MM.1S (cell line): ENCODE results near the gene TSPAN3.

Experiments used
- DNase-seq: peaks from one replicate; pipeline ENCODE4 v3.0.0-alpha.2; 2015
- H2AFZ ChIP-seq: fragments of 300-600 bp; sonication (generic); 2 replicates; pipeline ENCODE4 v1.6.0; 2016; ENCODE audit warnings: antibody characterized with exemption, low read length
- H3F3A ChIP-seq: fragments of 300-600 bp; sonication (generic); 2 replicates; pipeline ENCODE4 v1.6.1; 2016; ENCODE audit warnings: mild to moderate bottlenecking, antibody characterized with exemption, low read length, moderate library complexity, mixed read lengths; ENCODE audit not compliant: insufficient read depth
- H3K27ac ChIP-seq: fragments of 300-600 bp; sonication (generic); 2 replicates; pipeline ENCODE4 v1.5.1; 2016; ENCODE audit warnings: mild to moderate bottlenecking, low read length
- H3K27me3 ChIP-seq: fragments of 300-600 bp; sonication (generic); replicated peaks from 2 replicates; pipeline ENCODE4 v1.6.0; 2016; ENCODE audit warnings: low read length; ENCODE audit not compliant: insufficient read depth
- H3K36me3 ChIP-seq: fragments of 300-600 bp; sonication (generic); replicated peaks from 2 replicates; pipeline ENCODE4 v1.6.1; 2016; ENCODE audit warnings: mild to moderate bottlenecking, low read length, mixed read lengths; ENCODE audit not compliant: insufficient read depth
- H3K4me1 ChIP-seq: fragments of 300-600 bp; sonication (generic); 2 replicates; pipeline ENCODE4 v1.6.1; 2016; ENCODE audit warnings: low read length, mixed read lengths
- H3K4me2 ChIP-seq: fragments of 300-600 bp; sonication (generic); 2 replicates; pipeline ENCODE4 v1.6.0; 2016; ENCODE audit warnings: low read depth, low read length
- H3K4me3 ChIP-seq: fragments of 300-600 bp; sonication (generic); 2 replicates; pipeline ENCODE4 v1.5.1; 2016; ENCODE audit warnings: low read length, mixed read lengths
- H3K79me2 ChIP-seq: fragments of 300-600 bp; sonication (generic); 2 replicates; pipeline ENCODE4 v1.6.1; 2016; ENCODE audit warnings: mixed run types, low read length, mixed read lengths
- H3K9ac ChIP-seq: fragments of 300-600 bp; sonication (generic); 2 replicates; pipeline ENCODE4 v1.6.1; 2016; ENCODE audit warnings: low read length, mixed read lengths
- H3K9me2 ChIP-seq: fragments of 300-600 bp; sonication (generic); replicated peaks from 2 replicates; pipeline ENCODE4 v1.6.1; 2016; ENCODE audit warnings: mild to moderate bottlenecking, low read length, mixed read lengths; ENCODE audit not compliant: insufficient read depth
- H3K9me3 ChIP-seq: fragments of 300-600 bp; sonication (generic); replicated peaks from 2 replicates; pipeline ENCODE4 v1.6.1; 2016; ENCODE audit warnings: mild to moderate bottlenecking, low read length, mixed read lengths; ENCODE audit not compliant: insufficient read depth
- H4K20me1 ChIP-seq: fragments of 300-600 bp; sonication (generic); 2 replicates; pipeline ENCODE4 v1.6.1; 2016; ENCODE audit warnings: mild to moderate bottlenecking, low read length, moderate library complexity, mixed read lengths; ENCODE audit not compliant: insufficient read depth
- CTCF ChIP-seq: fragments of 300-600 bp; sonication (generic); IDR thresholded peaks from 2 replicates; pipeline ENCODE4 v1.5.1; 2016; ENCODE audit warnings: antibody characterized with exemption, low read length, mixed read lengths
- EZH2 ChIP-seq: fragments of 300-600 bp; sonication (generic); optimal IDR thresholded peaks from 2 replicates; pipeline ENCODE3; 2017; ENCODE audit warnings: low read depth, mild to moderate bottlenecking, antibody characterized with exemption, low read length, mixed read lengths
- EZH2phosphoT487 ChIP-seq: fragments of 300-600 bp; sonication (generic); IDR thresholded peaks from 2 replicates; pipeline ENCODE4 v1.6.1; 2018; ENCODE audit warnings: antibody characterized with exemption, low read length

Gene TSPAN3

GRCh38 chr15:77097921-77098320, 27.0 kb upstream of the TSPAN3 start:
- Histone ChIP-seq H3K27me3 (no peaks in the 10 kb centered on the region), H3K27ac (no peak overlapping the region), H3F3A (no peaks in the 10 kb centered on the region), H3K9ac (no peak overlapping the region), H3K9me3 (no peaks in the 10 kb centered on the region), H3K4me2 (no peak overlapping the region), H3K4me3 (no peak overlapping the region), H3K79me2 (no peaks in the 10 kb centered on the region), H2AFZ (no peak overlapping the region), H3K9me2 (no peaks in the 10 kb centered on the region), H3K4me1 (no peaks in the 10 kb centered on the region), H3K36me3 (no peaks in the 10 kb centered on the region), H4K20me1 (no peaks in the 10 kb centered on the region)
- TF ChIP-seq EZH2phosphoT487 (no peak), EZH2 (no peak), CTCF (no peak)
- DNase-seq: no peak

GRCh38 chr15:77097248-77097721, 26.4 kb upstream of the TSPAN3 start:
- no peak for DNase-seq
- Histone ChIP-seq H2AFZ (no peak overlapping the region), H3K27me3 (no peaks in the 10 kb centered on the region), H3K4me2 (no peak overlapping the region), H3K9me3 (no peaks in the 10 kb centered on the region), H3K27ac (no peak overlapping the region), H4K20me1 (no peaks in the 10 kb centered on the region), H3K9ac (no peak overlapping the region), H3K9me2 (no peaks in the 10 kb centered on the region), H3K4me3 (no peak overlapping the region), H3K4me1 (no peaks in the 10 kb centered on the region), H3K36me3 (no peaks in the 10 kb centered on the region), H3F3A (no peaks in the 10 kb centered on the region), H3K79me2 (no peaks in the 10 kb centered on the region)
- TF ChIP-seq EZH2: no peak
- no peak for TF ChIP-seq EZH2phosphoT487
- no peak for TF ChIP-seq CTCF

GRCh38 chr15:77096541-77096940, 25.6 kb upstream of the TSPAN3 start:
- DNase-seq: no peak
- Histone ChIP-seq H3K4me2 (no peak overlapping the region), H3K27me3 (no peaks in the 10 kb centered on the region), H2AFZ (no peak overlapping the region), H3F3A (no peaks in the 10 kb centered on the region), H3K27ac (no peak overlapping the region), H3K9me2 (no peaks in the 10 kb centered on the region), H4K20me1 (no peaks in the 10 kb centered on the region), H3K4me1 (no peaks in the 10 kb centered on the region), H3K79me2 (no peaks in the 10 kb centered on the region), H3K9me3 (no peaks in the 10 kb centered on the region), H3K36me3 (no peaks in the 10 kb centered on the region), H3K4me3 (no peak overlapping the region), H3K9ac (no peak overlapping the region)
- TF ChIP-seq EZH2 (no peak), CTCF (no peak), EZH2phosphoT487 (no peak)
